Lung (tissue), 12 donors: ENCODE data around the gene ARHGAP15. TPM values are rescaled to one million over a fixed set of nuclear protein-coding genes. Genes with fewer than 3 reads are reported as not detected.

Experiments
- ATAC-seq: fragments of 200-7000 bp; cut with Tn5 transposase; one replicate; pipeline ENCODE4 v1.9.1; 2020; ENCODE audit warnings: moderate number of reproducible peaks; ENCODE audit not compliant: insufficient read depth, low FRiP score
- DNase-seq, 3 donors: peaks; one replicate each; pipeline ENCODE4 v3.0.0-alpha.2; 2013 to 2017
- H3K27ac ChIP-seq, 2 donors: one replicate each; pipeline ENCODE4 v1.5.1; 2013; ENCODE audit warnings: mild to moderate bottlenecking in 2 of 2, moderate library complexity in 2 of 2, control low read depth in 1 of 2, inconsistent platforms in 1 of 2, low read depth in 1 of 2, low read length in 1 of 2
- H3K27me3 ChIP-seq, 3 donors: one replicate each; pipeline ENCODE4 v1.5.1; 2013; ENCODE audit warnings: low read length in 2 of 3; ENCODE audit not compliant: control insufficient read depth in 3 of 3, insufficient read depth in 3 of 3
- H3K36me3 ChIP-seq, 4 donors: one replicate each; pipeline ENCODE4 v1.5.1; 2013; ENCODE audit warnings: low read length in 4 of 4, mild to moderate bottlenecking in 1 of 4, moderate library complexity in 1 of 4; ENCODE audit not compliant: control insufficient read depth in 4 of 4, insufficient read depth in 4 of 4
- H3K4me1 ChIP-seq, 5 donors: one replicate each; pipeline ENCODE4 v1.5.1; 2013; ENCODE audit warnings: low read length in 5 of 5, mild to moderate bottlenecking in 2 of 5, moderate library complexity in 1 of 5; ENCODE audit not compliant: control insufficient read depth in 5 of 5, insufficient read depth in 5 of 5
- H3K4me3 ChIP-seq: one replicate; pipeline ENCODE4 v1.5.1; 2013; ENCODE audit warnings: mild to moderate bottlenecking, control low read depth, moderate library complexity
- H3K9ac ChIP-seq, 2 donors: one replicate each; pipeline ENCODE4 v1.5.1; 2013; ENCODE audit warnings: low read length in 2 of 2, control low read depth in 1 of 2; ENCODE audit not compliant: insufficient read depth in 1 of 2
- H3K9me3 ChIP-seq, 4 donors: one replicate each; pipeline ENCODE4 v1.5.1; 2013; ENCODE audit warnings: low read length in 3 of 4, mild to moderate bottlenecking in 1 of 4, moderate library complexity in 1 of 4; ENCODE audit not compliant: control insufficient read depth in 4 of 4, insufficient read depth in 3 of 4
- WGBS, 2 donors: extraction: QIAGEN DNeasy Blood & Tissue Kit; methylation state at CpG; one replicate each; pipeline ENCODE4 v1.1.7; 2013; 5-methylcytosine and 5-hydroxymethylcytosine counted together
- polyA plus RNA-seq, 2 donors: library from polyadenylated mRNA; stranded (reverse); fragments of 200-250 nt; gene quantifications; one replicate each; pipeline ENCODE4 v1.2.1, GENCODE V29; 2013
- total RNA-seq, 2 donors: library from RNA; depleted of rRNA in 1 of 2; stranded (reverse); fragments of >200 nt in 1 of 2; gene quantifications; one replicate each; pipeline ENCODE4 v1.2.1, GENCODE V29; 2014 to 2021
- TF ChIP-seq, protein P1 (sequence below): IDR thresholded peaks from 2 replicates; pipeline ENCODE4 v1.5.1; 2012; ENCODE audit warnings: mild to moderate bottlenecking; ENCODE audit errors: control extremely low read depth, extremely low read depth
- donor health status: control.
- donor health status: control.
- donor health status: Bipolar disorder and iron deficiency.
- donor health status: healthy.
- donor health status: DM: yes; HTN: yes; CAD: no.

Gene ARHGAP15
- total and polyA plus RNA-seq, 4 donors: 5.9 to 74.3 (median 13.2) TPM

DNA sequence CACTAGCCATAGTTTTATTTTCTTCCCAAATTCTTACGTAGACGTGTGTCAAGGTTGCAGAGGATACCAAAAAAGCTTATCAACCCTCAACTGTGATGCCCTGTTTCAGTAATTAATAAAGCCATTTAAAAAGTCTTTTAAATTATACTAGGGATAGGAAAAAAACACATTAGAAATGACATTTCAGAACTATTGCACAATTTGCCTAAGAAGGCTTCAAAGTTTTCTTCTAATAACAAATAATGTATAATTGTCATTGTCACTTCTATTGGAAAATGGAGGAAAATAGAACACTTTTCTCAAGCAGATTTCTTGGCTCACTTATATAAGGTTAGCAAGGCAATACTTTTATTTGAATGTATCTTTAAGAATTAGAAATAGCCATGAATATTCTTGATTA is 253.8 kb downstream of the ARHGAP15 start:
- ATAC-seq (no peak), DNase-seq (no peak)
- H3K9me3 ChIP-seq: peaks cover 0 to 2% (median 0%) of the 10 kb centered on the region in 4 donors
- H3K27me3 ChIP-seq: no peaks in the 10 kb centered on the region
- H3K4me1 ChIP-seq: no peaks in the 10 kb centered on the region
- no peaks in the 10 kb centered on the region for H3K36me3 ChIP-seq
- no peak overlapping the region for H3K4me3 ChIP-seq
- H3K27ac ChIP-seq: no peak overlapping the region
- no peak overlapping the region for H3K9ac ChIP-seq
- 92 to 96% methylated on average over 2 of the region's 2 CpGs for WGBS, 2 donors
- TF ChIP-seq, protein P1, sequence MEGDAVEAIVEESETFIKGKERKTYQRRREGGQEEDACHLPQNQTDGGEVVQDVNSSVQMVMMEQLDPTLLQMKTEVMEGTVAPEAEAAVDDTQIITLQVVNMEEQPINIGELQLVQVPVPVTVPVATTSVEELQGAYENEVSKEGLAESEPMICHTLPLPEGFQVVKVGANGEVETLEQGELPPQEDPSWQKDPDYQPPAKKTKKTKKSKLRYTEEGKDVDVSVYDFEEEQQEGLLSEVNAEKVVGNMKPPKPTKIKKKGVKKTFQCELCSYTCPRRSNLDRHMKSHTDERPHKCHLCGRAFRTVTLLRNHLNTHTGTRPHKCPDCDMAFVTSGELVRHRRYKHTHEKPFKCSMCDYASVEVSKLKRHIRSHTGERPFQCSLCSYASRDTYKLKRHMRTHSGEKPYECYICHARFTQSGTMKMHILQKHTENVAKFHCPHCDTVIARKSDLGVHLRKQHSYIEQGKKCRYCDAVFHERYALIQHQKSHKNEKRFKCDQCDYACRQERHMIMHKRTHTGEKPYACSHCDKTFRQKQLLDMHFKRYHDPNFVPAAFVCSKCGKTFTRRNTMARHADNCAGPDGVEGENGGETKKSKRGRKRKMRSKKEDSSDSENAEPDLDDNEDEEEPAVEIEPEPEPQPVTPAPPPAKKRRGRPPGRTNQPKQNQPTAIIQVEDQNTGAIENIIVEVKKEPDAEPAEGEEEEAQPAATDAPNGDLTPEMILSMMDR: no peak

DNA sequence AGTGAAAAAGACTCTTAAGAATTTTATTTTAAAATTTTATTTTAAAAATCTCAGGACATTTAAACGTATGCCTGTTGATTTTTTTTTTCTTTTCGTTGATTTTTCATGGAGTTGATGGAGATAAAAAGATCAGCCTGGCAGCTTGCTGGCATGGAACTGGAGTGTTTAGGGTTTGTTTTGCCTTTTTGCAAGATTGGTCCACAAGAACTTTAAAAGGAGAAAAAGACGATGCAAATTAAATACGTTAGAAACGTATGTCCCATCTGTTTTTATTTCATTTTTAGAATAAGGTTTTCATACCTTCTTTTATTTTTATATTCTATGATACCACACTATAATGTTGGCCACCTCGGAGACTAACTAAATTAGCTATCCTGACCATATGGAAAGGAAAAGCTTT is 254.9 kb downstream of the ARHGAP15 start:
- Histone ChIP-seq H3K4me1 (no peaks in the 10 kb centered on the region), H3K9ac (no peak overlapping the region), H3K27me3 (no peaks in the 10 kb centered on the region), H3K4me3 (no peak overlapping the region), H3K9me3 (peaks cover 0 to 2% (median 0%) of the 10 kb centered on the region in 4 donors), H3K27ac (no peak overlapping the region), H3K36me3 (no peaks in the 10 kb centered on the region)
- DNase-seq (no peak), ATAC-seq (no peak)
- TF ChIP-seq, protein P1: no peak
- WGBS, 2 donors: 93 to 97% methylated on average over 6 of the region's 6 CpGs

DNA sequence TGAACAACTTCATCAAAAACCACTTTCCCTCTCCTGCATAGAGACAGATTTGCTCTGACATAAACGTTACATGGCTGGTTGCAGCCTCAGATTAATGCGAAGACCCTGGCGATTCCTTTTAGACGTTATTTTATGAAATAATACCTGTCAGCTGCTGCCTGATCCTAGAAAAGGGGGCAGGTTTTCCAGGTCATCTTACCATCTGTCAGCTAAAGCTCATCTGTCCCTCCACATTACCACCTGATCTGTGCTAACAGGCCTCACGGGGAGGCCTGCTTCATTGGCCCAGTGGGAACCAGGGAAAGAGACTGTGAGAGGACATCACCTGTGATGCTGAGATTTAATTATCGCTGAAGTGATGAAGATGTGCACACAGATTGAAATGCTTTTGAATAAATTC is 261.0 kb downstream of the ARHGAP15 start:
- no peaks in the 10 kb centered on the region for H3K4me1 ChIP-seq
- DNase-seq: no peak
- H3K9ac ChIP-seq: no peak overlapping the region
- H3K36me3 ChIP-seq: no peaks in the 10 kb centered on the region
- WGBS, 2 donors: 86 to 95% methylated on average over 6 of the region's 6 CpGs
- TF ChIP-seq, protein P1: no peak
- peaks cover 0 to 2% (median 0%) of the 10 kb centered on the region in 4 donors for H3K9me3 ChIP-seq
- H3K27ac ChIP-seq: no peak overlapping the region
- H3K27me3 ChIP-seq: no peaks in the 10 kb centered on the region
- no peak overlapping the region for H3K4me3 ChIP-seq
- no peak for ATAC-seq

DNA sequence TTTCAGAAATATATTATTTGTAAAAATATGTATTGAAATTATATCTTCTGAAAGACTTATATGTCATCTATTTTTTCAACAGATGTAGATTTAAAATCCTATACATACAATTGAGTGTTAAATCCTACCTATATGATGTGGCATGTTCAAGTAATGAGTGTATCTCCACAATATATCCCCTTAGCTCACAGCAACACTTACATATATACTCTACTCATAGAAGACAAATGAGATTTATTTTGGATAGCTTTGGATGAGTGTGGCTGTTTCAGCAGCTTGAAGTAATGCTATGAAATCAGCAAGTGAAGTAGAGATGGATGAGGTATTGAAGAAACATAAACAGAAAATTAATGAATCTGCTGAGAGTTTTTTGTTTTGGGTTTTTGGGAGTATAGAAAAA is 263.1 kb downstream of the ARHGAP15 start:
- TF ChIP-seq, protein P1: no peak
- no peak overlapping the region for H3K9ac ChIP-seq
- no peaks in the 10 kb centered on the region for H3K4me1 ChIP-seq
- no peaks in the 10 kb centered on the region for H3K36me3 ChIP-seq
- peaks cover 0 to 2% (median 0%) of the 10 kb centered on the region in 4 donors for H3K9me3 ChIP-seq
- no peak overlapping the region for H3K27ac ChIP-seq
- H3K27me3 ChIP-seq: no peaks in the 10 kb centered on the region
- no peak for DNase-seq
- no peak for ATAC-seq
- no peak overlapping the region for H3K4me3 ChIP-seq
